ENCODE data around the gene SPSB4. TPM values are rescaled to one million over a fixed set of nuclear protein-coding genes. Genes with fewer than 3 reads are reported as not detected.
A peak's percentile ranks its signal among the peaks of the same experiment; 100 is the strongest.

SPSB4 gene
- total and polyA plus RNA-seq, 9 of the 15 experiments (the other 6 are each of a cell fraction or from before 2014, with no cell fraction given), result not detected

GRCh38 chr3:141093971-141094684 is 43.0 kb downstream of the SPSB4 start:
- Histone ChIP-seq H3K36me3 (ENCODE audit: control insufficient read depth, insufficient read depth, low read length) (no peaks in the 10 kb centered on the region), H3K4me1 (replicated peaks in 1 of 2; ENCODE audit: control insufficient read depth in 2 of 2, insufficient read depth in 2 of 2, low read length in 2 of 2) (no peaks in the 10 kb centered on the region; a peak in 1 of 5 replicates), H2AFZ (ENCODE audit: low read depth, low read length) (no peak overlapping the region), H3K79me2 (ENCODE audit: control insufficient read depth, insufficient read depth, low read length) (no peaks in the 10 kb centered on the region), H3K9ac (ENCODE audit: insufficient read depth in 1 of 2, low read depth in 2 of 2, low read length in 2 of 2) (no peak overlapping the region; a peak in 1 of 4 replicates), H3K4me2 (ENCODE audit: insufficient read depth, low read length) (no peak overlapping the region), H3K27ac (ENCODE audit: extremely low read depth, low read depth, low read length) (no peak overlapping the region), H3K27me3 (ENCODE audit: control insufficient read depth in 2 of 2, insufficient read depth in 2 of 2, low read length in 2 of 2) (peaks cover 7 to 41% of the 10 kb centered on the region in 2 experiments; a peak in 2 of 5 replicates), H3K9me3 (replicated peaks; ENCODE audit: control insufficient read depth, insufficient read depth, low read depth, low read length) (no peaks in the 10 kb centered on the region), H3K9me1 (ENCODE audit: control insufficient read depth, insufficient read depth, low read length) (no peaks in the 10 kb centered on the region), H4K20me1 (replicated peaks; ENCODE audit: control insufficient read depth, insufficient read depth, low read length) (peaks cover 5% of the 10 kb centered on the region; the same call in 1 of the 2 replicates), H3K4me3 (no peak overlapping the region)
- FAIRE-seq (no peak), ATAC-seq (peak; percentile 52), DNase-seq (ENCODE audit: extremely low read depth in 1 of 4, low spot score in 3 of 4) (no peak)
- POLR2A ChIA-PET, result interaction anchor here (0.6 to 1.0 kb wide), 2 partner anchors 10 to 32 kb away, joined by 3 read pairs; no protein-coding TSS in a partner anchor
- in situ Hi-C loops (cut with MboI), result no loop called here
- CTCF ChIA-PET (ENCODE audit: low intra/inter-chr PET ratio), result interaction anchor here (0.6 kb wide), 1 partner anchor 8 kb away, joined by 3 read pairs; no protein-coding TSS in a partner anchor
- no TSS peak for BruUV-seq (replicated peaks)
- under 1% methylated on average over 13 of the region's 13 CpGs for WGBS (ENCODE audit: insufficient coverage, low coverage, missing lambda C conversion rate)
- intact Hi-C loops (cut with micrococcal nuclease), result no loop called here
- TF ChIP-seq HIVEP1 (CRISPR knock-in tag; IDR thresholded peaks at IDR 0.05), result no peak
- no peak for TF ChIP-seq SUPT5H (IDR thresholded peaks at IDR 0.05)
- TF ChIP-seq ZNF780A (CRISPR knock-in tag; IDR thresholded peaks at IDR 0.05), result no peak
- TF ChIP-seq GTF3C2 (IDR thresholded peaks at IDR 0.05; ENCODE audit: borderline replicate concordance, extremely low read depth, insufficient read length), result no peak
- TF ChIP-seq BHLHE40 (IDR thresholded peaks at IDR 0.05; ENCODE audit: low read length), result no peak
- TF ChIP-seq MGA (IDR thresholded peaks at IDR 0.05), result no peak
- TF ChIP-seq RFX7 (CRISPR knock-in tag; IDR thresholded peaks at IDR 0.05), result no peak
